Activated T-cell treated with anti-CD3 and anti-CD28 coated beads for 48 hours (primary cell): Measurements from ENCODE around the gene PDLIM3.
"Not testable (repeated sequence)": the region's sequence is repeated elsewhere in the genome, so short reads cannot be mapped to it uniquely, and the experiment has no call there.

ENCODE experiments used
- DNase-seq: peaks from one replicate; pipeline ENCODE4 v3.0.0-alpha.2; 2020; ENCODE audit warnings: low read depth

PDLIM3 gene

GRCh38 chr4:185520119-185520518 is 15.2 kb downstream of the PDLIM3 start:
- DNase-seq, result no peak

- no peak for DNase-seq
Observed at GRCh38 chr4:185518494-185518893, 16.8 kb downstream of the PDLIM3 start.

- no peak for DNase-seq
Observed at GRCh38 chr4:185518069-185518468, 17.2 kb downstream of the PDLIM3 start.

- no peak for DNase-seq
Observed at GRCh38 chr4:185515248-185515647, 20.1 kb downstream of the PDLIM3 start.

GRCh38 chr4:185514182-185514697 is 21.1 kb downstream of the PDLIM3 start:
- DNase-seq, result no peak

GRCh38 chr4:185513489-185514181 is 21.7 kb downstream of the PDLIM3 start:
- DNase-seq, result no peak

- DNase-seq, result no peak
Observed at GRCh38 chr4:185512516-185512915, 22.8 kb downstream of the PDLIM3 start.

GRCh38 chr4:185511243-185511642 is 24.1 kb downstream of the PDLIM3 start:
- DNase-seq, result not testable (repeated sequence)

- DNase-seq, result no peak
Observed at GRCh38 chr4:185510806-185511205, 24.5 kb downstream of the PDLIM3 start.

GRCh38 chr4:185508181-185508580 is 27.1 kb downstream of the PDLIM3 start:
- DNase-seq, result no peak

GRCh38 chr4:185506422-185506821 is 28.9 kb downstream of the PDLIM3 start:
- DNase-seq, result no peak

- DNase-seq, result no peak
Observed at GRCh38 chr4:185504098-185505047, 30.9 kb downstream of the PDLIM3 start.

GRCh38 chr4:185502386-185502785 is 32.9 kb downstream of the PDLIM3 start:
- no peak for DNase-seq

- DNase-seq, result no peak
Observed at GRCh38 chr4:185500576-185500975, 34.7 kb downstream of the PDLIM3 start.

- DNase-seq, result no peak
Observed at GRCh38 chr4:185500035-185500434, 35.3 kb downstream of the PDLIM3 start.

GRCh38 chr4:185488650-185489049 is 46.7 kb downstream of the PDLIM3 start:
- DNase-seq, result no peak

GRCh38 chr4:185481401-185481800 is 53.9 kb downstream of the PDLIM3 start:
- DNase-seq, result no peak

- DNase-seq, result no peak
Observed at GRCh38 chr4:185480016-185480732, 55.1 kb downstream of the PDLIM3 start.

- DNase-seq, result no peak
Observed at GRCh38 chr4:185479507-185479971, 55.8 kb downstream of the PDLIM3 start.

GRCh38 chr4:185473247-185473646 is 62.1 kb downstream of the PDLIM3 start:
- DNase-seq, result no peak

- DNase-seq, result no peak
Observed at GRCh38 chr4:185472103-185472542, 63.2 kb downstream of the PDLIM3 start.
